HepG2 (cell line): Measurements from ENCODE around the gene NCMAP. TPM values are rescaled to one million over a fixed set of nuclear protein-coding genes. Genes with fewer than 3 reads are reported as not detected.

Experiments used
- polyA plus RNA-seq, 8 experiments: library from polyadenylated mRNA; depleted of rRNA in 3 of 8; stranded (reverse) in 7 of 8; unstranded in 1 of 8; fragments of >200 nt; fragmentation: Illumina TruSeq in 4 of 8; extraction: Trizol in 4 of 8; gene quantifications; 2 replicates each; pipeline versions ENCODE4 v1.2.1 to v1.2.3, GENCODE V29; 2011 to 2016; ENCODE audit warnings: low read depth in 4 of 8, missing spikeins in 1 of 8, mixed read lengths in 1 of 8; ENCODE audit not compliant: insufficient read depth in 1 of 8
- total RNA-seq, 5 experiments: library from RNA; depleted of rRNA; stranded (reverse); fragments of >200 nt; fragmentation: Illumina TruSeq; extraction: Trizol; gene quantifications; 2 replicates each; pipeline ENCODE4 v1.2.3, GENCODE V29; 2016; ENCODE audit warnings: low read depth in 1 of 5
- TF ChIP-seq, protein P1 (sequence below): sonication (generic); formaldehyde crosslinking; IDR thresholded peaks from 2 replicates; pipeline ENCODE4 v1.4.0; 2020; ENCODE audit warnings: missing genetic modification reagents
- TF ChIP-seq, protein P2 (sequence below): sonication (generic); formaldehyde crosslinking; IDR thresholded peaks from 2 replicates; pipeline ENCODE4 v1.4.0; 2020; ENCODE audit warnings: mild to moderate bottlenecking, missing genetic modification reagents

NCMAP gene
- total and polyA plus RNA-seq, 2 of the 13 experiments (the other 11 are each of a cell fraction or from before 2014, with no cell fraction given), result 2.7 to 20.0 TPM

DNA sequence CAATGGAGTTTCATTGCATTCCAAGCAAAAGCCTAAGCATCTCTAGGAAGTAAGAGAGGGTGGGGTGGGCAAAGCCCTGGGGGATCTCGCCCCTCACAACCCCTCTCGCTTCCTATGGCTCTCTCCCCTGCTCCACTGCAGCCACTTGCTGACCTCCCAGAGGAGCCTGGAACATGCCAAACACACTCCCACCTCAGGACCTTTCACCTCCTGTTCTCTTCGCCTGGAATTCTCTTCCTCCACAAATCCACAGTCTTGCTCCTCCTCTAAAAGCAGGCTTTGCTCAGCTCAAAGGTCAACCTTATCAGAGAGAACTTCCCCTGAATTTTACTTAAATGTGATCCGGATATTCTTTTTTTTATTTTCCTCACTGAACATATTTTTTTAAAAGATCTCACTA is 66.3 kb downstream of the NCMAP start (continued):
- TF ChIP-seq, protein P1, sequence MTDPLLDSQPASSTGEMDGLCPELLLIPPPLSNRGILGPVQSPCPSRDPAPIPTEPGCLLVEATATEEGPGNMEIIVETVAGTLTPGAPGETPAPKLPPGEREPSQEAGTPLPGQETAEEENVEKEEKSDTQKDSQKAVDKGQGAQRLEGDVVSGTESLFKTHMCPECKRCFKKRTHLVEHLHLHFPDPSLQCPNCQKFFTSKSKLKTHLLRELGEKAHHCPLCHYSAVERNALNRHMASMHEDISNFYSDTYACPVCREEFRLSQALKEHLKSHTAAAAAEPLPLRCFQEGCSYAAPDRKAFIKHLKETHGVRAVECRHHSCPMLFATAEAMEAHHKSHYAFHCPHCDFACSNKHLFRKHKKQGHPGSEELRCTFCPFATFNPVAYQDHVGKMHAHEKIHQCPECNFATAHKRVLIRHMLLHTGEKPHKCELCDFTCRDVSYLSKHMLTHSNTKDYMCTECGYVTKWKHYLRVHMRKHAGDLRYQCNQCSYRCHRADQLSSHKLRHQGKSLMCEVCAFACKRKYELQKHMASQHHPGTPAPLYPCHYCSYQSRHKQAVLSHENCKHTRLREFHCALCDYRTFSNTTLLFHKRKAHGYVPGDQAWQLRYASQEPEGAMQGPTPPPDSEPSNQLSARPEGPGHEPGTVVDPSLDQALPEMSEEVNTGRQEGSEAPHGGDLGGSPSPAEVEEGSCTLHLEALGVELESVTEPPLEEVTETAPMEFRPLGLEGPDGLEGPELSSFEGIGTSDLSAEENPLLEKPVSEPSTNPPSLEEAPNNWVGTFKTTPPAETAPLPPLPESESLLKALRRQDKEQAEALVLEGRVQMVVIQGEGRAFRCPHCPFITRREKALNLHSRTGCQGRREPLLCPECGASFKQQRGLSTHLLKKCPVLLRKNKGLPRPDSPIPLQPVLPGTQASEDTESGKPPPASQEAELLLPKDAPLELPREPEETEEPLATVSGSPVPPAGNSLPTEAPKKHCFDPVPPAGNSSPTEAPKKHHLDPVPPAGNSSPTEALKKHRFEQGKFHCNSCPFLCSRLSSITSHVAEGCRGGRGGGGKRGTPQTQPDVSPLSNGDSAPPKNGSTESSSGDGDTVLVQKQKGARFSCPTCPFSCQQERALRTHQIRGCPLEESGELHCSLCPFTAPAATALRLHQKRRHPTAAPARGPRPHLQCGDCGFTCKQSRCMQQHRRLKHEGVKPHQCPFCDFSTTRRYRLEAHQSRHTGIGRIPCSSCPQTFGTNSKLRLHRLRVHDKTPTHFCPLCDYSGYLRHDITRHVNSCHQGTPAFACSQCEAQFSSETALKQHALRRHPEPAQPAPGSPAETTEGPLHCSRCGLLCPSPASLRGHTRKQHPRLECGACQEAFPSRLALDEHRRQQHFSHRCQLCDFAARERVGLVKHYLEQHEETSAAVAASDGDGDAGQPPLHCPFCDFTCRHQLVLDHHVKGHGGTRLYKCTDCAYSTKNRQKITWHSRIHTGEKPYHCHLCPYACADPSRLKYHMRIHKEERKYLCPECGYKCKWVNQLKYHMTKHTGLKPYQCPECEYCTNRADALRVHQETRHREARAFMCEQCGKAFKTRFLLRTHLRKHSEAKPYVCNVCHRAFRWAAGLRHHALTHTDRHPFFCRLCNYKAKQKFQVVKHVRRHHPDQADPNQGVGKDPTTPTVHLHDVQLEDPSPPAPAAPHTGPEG (CRISPR knock-in tag), result no peak
- TF ChIP-seq, protein P2, sequence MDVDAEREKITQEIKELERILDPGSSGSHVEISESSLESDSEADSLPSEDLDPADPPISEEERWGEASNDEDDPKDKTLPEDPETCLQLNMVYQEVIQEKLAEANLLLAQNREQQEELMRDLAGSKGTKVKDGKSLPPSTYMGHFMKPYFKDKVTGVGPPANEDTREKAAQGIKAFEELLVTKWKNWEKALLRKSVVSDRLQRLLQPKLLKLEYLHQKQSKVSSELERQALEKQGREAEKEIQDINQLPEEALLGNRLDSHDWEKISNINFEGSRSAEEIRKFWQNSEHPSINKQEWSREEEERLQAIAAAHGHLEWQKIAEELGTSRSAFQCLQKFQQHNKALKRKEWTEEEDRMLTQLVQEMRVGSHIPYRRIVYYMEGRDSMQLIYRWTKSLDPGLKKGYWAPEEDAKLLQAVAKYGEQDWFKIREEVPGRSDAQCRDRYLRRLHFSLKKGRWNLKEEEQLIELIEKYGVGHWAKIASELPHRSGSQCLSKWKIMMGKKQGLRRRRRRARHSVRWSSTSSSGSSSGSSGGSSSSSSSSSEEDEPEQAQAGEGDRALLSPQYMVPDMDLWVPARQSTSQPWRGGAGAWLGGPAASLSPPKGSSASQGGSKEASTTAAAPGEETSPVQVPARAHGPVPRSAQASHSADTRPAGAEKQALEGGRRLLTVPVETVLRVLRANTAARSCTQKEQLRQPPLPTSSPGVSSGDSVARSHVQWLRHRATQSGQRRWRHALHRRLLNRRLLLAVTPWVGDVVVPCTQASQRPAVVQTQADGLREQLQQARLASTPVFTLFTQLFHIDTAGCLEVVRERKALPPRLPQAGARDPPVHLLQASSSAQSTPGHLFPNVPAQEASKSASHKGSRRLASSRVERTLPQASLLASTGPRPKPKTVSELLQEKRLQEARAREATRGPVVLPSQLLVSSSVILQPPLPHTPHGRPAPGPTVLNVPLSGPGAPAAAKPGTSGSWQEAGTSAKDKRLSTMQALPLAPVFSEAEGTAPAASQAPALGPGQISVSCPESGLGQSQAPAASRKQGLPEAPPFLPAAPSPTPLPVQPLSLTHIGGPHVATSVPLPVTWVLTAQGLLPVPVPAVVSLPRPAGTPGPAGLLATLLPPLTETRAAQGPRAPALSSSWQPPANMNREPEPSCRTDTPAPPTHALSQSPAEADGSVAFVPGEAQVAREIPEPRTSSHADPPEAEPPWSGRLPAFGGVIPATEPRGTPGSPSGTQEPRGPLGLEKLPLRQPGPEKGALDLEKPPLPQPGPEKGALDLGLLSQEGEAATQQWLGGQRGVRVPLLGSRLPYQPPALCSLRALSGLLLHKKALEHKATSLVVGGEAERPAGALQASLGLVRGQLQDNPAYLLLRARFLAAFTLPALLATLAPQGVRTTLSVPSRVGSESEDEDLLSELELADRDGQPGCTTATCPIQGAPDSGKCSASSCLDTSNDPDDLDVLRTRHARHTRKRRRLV (CRISPR knock-in tag), result no peak
